HEK293 (cell line): ENCODE data around the gene MID1IP1.

Experiments used
- CTCF ChIA-PET: fragments of 350-600 bp; formaldehyde crosslinking; extraction: SDS; loops from one replicate; lab custom pipeline; 2021; ENCODE audit warnings: antibody characterized with exemption; lab: Yijun Ruan, JAX
- POLR2A ChIA-PET: fragments of 300-600 bp; formaldehyde crosslinking; extraction: SDS; loops from one replicate; lab custom pipeline; 2020; ENCODE audit warnings: antibody characterized with exemption, inconsistent platforms; lab: Yijun Ruan, JAX
- H3K27ac ChIP-seq: fragments of 200-500 bp; sonication (Bioruptor generic); 2 replicates; pipeline ENCODE4 v1.5.1; 2014; ENCODE audit warnings: low read depth, low read length, control low read depth, inconsistent platforms; ENCODE audit errors: extremely low read depth
- H3K36me3 ChIP-seq, 2 experiments: fragments of 200-500 bp in 1 of 2; sonication (Bioruptor generic) in 1 of 2; 1 replicate in 1 of 2; 2 replicates in 1 of 2; pipeline ENCODE4 v1.5.1; 2014 to 2017; ENCODE audit warnings: inconsistent platforms in 2 of 2, low read length in 2 of 2; ENCODE audit not compliant: control insufficient read depth in 2 of 2, insufficient read depth in 1 of 2
- H3K4me1 ChIP-seq: fragments of 200-500 bp; sonication (Bioruptor generic); 2 replicates; pipeline ENCODE4 v1.5.1; 2014; ENCODE audit warnings: mild to moderate bottlenecking, low read length, inconsistent platforms; ENCODE audit not compliant: control insufficient read depth, insufficient read depth
- H3K4me3 ChIP-seq: 2 replicates; pipeline ENCODE4 v1.5.1; 2011; ENCODE audit warnings: low read depth, mild to moderate bottlenecking, control low read depth, low read length, moderate library complexity
- H3K9me3 ChIP-seq: fragments of 200-500 bp; sonication (Bioruptor generic); 2 replicates; pipeline ENCODE4 v1.5.1; 2014; ENCODE audit warnings: low read depth, low read length, inconsistent platforms; ENCODE audit not compliant: control insufficient read depth, insufficient read depth
- KLF1 ChIP-seq: fragments of 450-650 bp; formaldehyde crosslinking; IDR thresholded peaks from 2 replicates; pipeline ENCODE4 v1.5.1; 2016; ENCODE audit warnings: missing biosample characterization, missing genetic modification characterization
- TCF7L2 ChIP-seq: IDR thresholded peaks from 2 replicates; pipeline ENCODE4 v1.6.1; 2011; ENCODE audit warnings: low read depth, mild to moderate bottlenecking, inconsistent platforms, low read length, moderate library complexity, borderline replicate concordance
- ZEB2 ChIP-seq: fragments of 450-650 bp; formaldehyde crosslinking; IDR thresholded peaks from 2 replicates; pipeline ENCODE4 v1.5.1; 2016; ENCODE audit warnings: missing biosample characterization, missing genetic modification characterization
- ZNF112 ChIP-seq: fragments of 450-650 bp; formaldehyde crosslinking; IDR thresholded peaks from 2 replicates; pipeline ENCODE4 v1.5.0; 2017; ENCODE audit warnings: missing biosample characterization, missing genetic modification characterization
- ZNF121 ChIP-seq: fragments of 450-650 bp; formaldehyde crosslinking; IDR thresholded peaks from 2 replicates; pipeline ENCODE4 v1.5.1; 2016; ENCODE audit warnings: missing biosample characterization, missing genetic modification characterization
- ZNF132 ChIP-seq: fragments of 450-650 bp; formaldehyde crosslinking; IDR thresholded peaks from 2 replicates; pipeline ENCODE4 v1.5.1; 2017; ENCODE audit warnings: missing biosample characterization, missing genetic modification characterization, borderline replicate concordance
- ZNF16 ChIP-seq: fragments of 450-650 bp; formaldehyde crosslinking; IDR thresholded peaks from 2 replicates; pipeline ENCODE4 v1.5.1; 2016; ENCODE audit warnings: low read depth, missing biosample characterization, missing genetic modification characterization
- ZNF211 ChIP-seq: fragments of 450-650 bp; formaldehyde crosslinking; IDR thresholded peaks from 2 replicates; pipeline ENCODE4 v1.5.1; 2016; ENCODE audit warnings: low read depth, missing biosample characterization, missing genetic modification characterization
- ZNF311 ChIP-seq: fragments of 450-650 bp; formaldehyde crosslinking; IDR thresholded peaks from 2 replicates; pipeline ENCODE4 v1.5.1; 2017; ENCODE audit warnings: missing biosample characterization, missing genetic modification characterization, borderline replicate concordance
- ZNF324 ChIP-seq: fragments of 450-650 bp; formaldehyde crosslinking; IDR thresholded peaks from 2 replicates; pipeline ENCODE4 v1.5.1; 2016; ENCODE audit warnings: missing biosample characterization, missing genetic modification characterization
- ZNF501 ChIP-seq: fragments of 450-650 bp; formaldehyde crosslinking; IDR thresholded peaks from 2 replicates; pipeline ENCODE4 v1.5.1; 2016; ENCODE audit warnings: missing biosample characterization, missing genetic modification characterization
- ZNF514 ChIP-seq: fragments of 450-650 bp; formaldehyde crosslinking; IDR thresholded peaks from 2 replicates; pipeline ENCODE4 v1.5.1; 2016; ENCODE audit warnings: missing biosample characterization, missing genetic modification characterization
- ZNF544 ChIP-seq: fragments of 450-650 bp; formaldehyde crosslinking; IDR thresholded peaks from 2 replicates; pipeline ENCODE4 v1.5.0; 2017; ENCODE audit warnings: missing biosample characterization, missing genetic modification characterization
- ZNF658 ChIP-seq: fragments of 450-650 bp; formaldehyde crosslinking; IDR thresholded peaks from 2 replicates; pipeline ENCODE4; 2016; ENCODE audit warnings: missing biosample characterization, missing genetic modification characterization
- ZNF777 ChIP-seq: fragments of 450-650 bp; formaldehyde crosslinking; IDR thresholded peaks from 2 replicates; pipeline ENCODE4 v1.5.1; 2017; ENCODE audit warnings: missing biosample characterization, missing genetic modification characterization, borderline replicate concordance
- ZNF785 ChIP-seq: fragments of 450-650 bp; formaldehyde crosslinking; IDR thresholded peaks from 2 replicates; pipeline ENCODE4 v1.5.1; 2016; ENCODE audit warnings: missing biosample characterization, missing genetic modification characterization
- ZSCAN16 ChIP-seq: fragments of 450-650 bp; formaldehyde crosslinking; IDR thresholded peaks from 2 replicates; pipeline ENCODE4 v1.5.1; 2016; ENCODE audit warnings: missing biosample characterization, missing genetic modification characterization
- TF ChIP-seq, protein P1 (sequence below): sonication (generic); formaldehyde crosslinking; IDR thresholded peaks from 2 replicates; pipeline ENCODE4 v1.8.1; 2022; ENCODE audit warnings: mild to moderate bottlenecking, moderate library complexity, missing genetic modification reagents
- TF ChIP-seq, protein P2 (sequence below): fragments of 450-650 bp; formaldehyde crosslinking; IDR thresholded peaks from 2 replicates; pipeline ENCODE4 v1.5.0; 2017; ENCODE audit warnings: missing biosample characterization, missing genetic modification characterization, borderline replicate concordance

Gene MID1IP1

DNA sequence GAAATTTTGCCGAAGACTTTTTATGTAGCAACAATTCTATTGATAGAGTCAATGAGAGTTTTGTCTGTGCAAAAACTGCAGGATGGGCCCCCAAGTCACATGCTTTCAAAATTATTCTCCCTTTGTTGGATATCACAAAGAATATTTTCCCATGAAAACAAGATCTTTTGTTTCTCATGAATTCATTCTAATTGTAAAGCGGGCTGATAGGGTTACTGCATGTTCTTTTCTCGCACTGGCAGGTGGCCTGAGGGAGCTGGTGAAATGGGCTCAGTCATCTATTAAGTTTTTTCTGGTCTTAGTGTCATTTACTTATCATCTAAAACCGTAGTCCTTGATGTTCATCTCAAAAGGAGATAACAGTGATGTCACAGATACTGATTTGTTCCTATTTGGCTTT lies 44.2 kb downstream of the MID1IP1 start (continued):
- no peak for TF ChIP-seq TCF7L2
- no peak for TF ChIP-seq ZNF16 (tag by site-specific recombination)
- TF ChIP-seq ZNF658 (tag by site-specific recombination), result no peak

- no peaks in the 10 kb centered on the region for H3K36me3 ChIP-seq
- TF ChIP-seq ZNF112 (tag by site-specific recombination), result no peak
- TF ChIP-seq ZNF121 (tag by site-specific recombination), result no peak
- TF ChIP-seq ZSCAN16 (tag by site-specific recombination), result no peak
- TF ChIP-seq ZNF132 (tag by site-specific recombination), result no peak
- TF ChIP-seq ZNF544 (tag by site-specific recombination), result no peak
- TF ChIP-seq ZNF777, result no peak
- TF ChIP-seq, protein P1, sequence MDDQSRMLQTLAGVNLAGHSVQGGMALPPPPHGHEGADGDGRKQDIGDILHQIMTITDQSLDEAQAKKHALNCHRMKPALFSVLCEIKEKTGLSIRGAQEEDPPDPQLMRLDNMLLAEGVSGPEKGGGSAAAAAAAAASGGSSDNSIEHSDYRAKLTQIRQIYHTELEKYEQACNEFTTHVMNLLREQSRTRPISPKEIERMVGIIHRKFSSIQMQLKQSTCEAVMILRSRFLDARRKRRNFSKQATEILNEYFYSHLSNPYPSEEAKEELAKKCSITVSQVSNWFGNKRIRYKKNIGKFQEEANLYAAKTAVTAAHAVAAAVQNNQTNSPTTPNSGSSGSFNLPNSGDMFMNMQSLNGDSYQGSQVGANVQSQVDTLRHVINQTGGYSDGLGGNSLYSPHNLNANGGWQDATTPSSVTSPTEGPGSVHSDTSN, result no peak
- no peak for TF ChIP-seq ZNF514 (tag by site-specific recombination)
- TF ChIP-seq ZNF785 (tag by site-specific recombination), result no peak
- TF ChIP-seq, all 188 proteins: peak for 0
- H3K27ac ChIP-seq, result no peak overlapping the region
- H3K4me3 ChIP-seq, result no peak overlapping the region
- ChIA-PET POLR2A (no interaction called here), CTCF (interaction anchor here (0.6 kb wide), 2 partner anchors 9 to 31 kb away, joined by 3 to 4 read pairs; no protein-coding TSS in a partner anchor)
- H3K4me1 ChIP-seq, result no peaks in the 10 kb centered on the region
- H3K9me3 ChIP-seq, result no peaks in the 10 kb centered on the region
These were observed 46.1 kb downstream of the MID1IP1 start for GRCh38 chrX:38847206-38847902.

DNA sequence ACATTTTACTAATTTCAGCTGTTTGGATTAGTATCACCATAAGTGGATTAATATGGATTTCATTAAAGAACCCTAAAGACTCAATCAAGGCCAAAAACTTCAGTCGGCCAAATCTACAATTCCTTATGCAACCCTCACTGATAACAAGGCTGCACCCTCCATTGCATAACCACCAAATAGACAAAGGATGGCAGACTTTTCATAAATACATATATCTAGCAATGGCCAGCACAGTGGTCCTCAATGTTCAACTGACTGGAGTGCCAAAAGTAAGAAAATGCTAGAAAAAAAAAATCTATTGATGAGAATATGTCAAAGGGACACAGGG lies 46.6 kb downstream of the MID1IP1 start:
- no peaks in the 10 kb centered on the region for H3K4me1 ChIP-seq
- H3K4me3 ChIP-seq, result no peak overlapping the region
- H3K27ac ChIP-seq, result no peak overlapping the region
- H3K36me3 ChIP-seq, result no peaks in the 10 kb centered on the region
- TF ChIP-seq, protein P2, sequence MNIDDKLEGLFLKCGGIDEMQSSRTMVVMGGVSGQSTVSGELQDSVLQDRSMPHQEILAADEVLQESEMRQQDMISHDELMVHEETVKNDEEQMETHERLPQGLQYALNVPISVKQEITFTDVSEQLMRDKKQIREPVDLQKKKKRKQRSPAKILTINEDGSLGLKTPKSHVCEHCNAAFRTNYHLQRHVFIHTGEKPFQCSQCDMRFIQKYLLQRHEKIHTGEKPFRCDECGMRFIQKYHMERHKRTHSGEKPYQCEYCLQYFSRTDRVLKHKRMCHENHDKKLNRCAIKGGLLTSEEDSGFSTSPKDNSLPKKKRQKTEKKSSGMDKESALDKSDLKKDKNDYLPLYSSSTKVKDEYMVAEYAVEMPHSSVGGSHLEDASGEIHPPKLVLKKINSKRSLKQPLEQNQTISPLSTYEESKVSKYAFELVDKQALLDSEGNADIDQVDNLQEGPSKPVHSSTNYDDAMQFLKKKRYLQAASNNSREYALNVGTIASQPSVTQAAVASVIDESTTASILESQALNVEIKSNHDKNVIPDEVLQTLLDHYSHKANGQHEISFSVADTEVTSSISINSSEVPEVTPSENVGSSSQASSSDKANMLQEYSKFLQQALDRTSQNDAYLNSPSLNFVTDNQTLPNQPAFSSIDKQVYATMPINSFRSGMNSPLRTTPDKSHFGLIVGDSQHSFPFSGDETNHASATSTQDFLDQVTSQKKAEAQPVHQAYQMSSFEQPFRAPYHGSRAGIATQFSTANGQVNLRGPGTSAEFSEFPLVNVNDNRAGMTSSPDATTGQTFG (tag by site-specific recombination), result no peak
- TF ChIP-seq ZNF324 (tag by site-specific recombination) (no peak), ZNF501 (tag by site-specific recombination) (no peak), ZEB2 (no peak), ZNF211 (no peak), ZNF311 (tag by site-specific recombination) (no peak), KLF1 (tag by site-specific recombination) (no peak)
- H3K9me3 ChIP-seq, result no peaks in the 10 kb centered on the region
- CTCF ChIA-PET, result interaction anchor here (0.6 kb wide), 1 partner anchor 31 kb away, joined by 3 read pairs; no protein-coding TSS in a partner anchor
- POLR2A ChIA-PET, result no interaction called here
